DND-41 (cell line): ENCODE results near the gene VPS54.

ENCODE experiments used
- ATAC-seq: fragments of 200-7000 bp; cut with Tn5 transposase; 3 replicates; pipeline ENCODE4 v1.9.1; 2021; ENCODE audit warnings: low read depth; ENCODE audit not compliant: insufficient read depth
- DNase-seq: peaks from one replicate; pipeline ENCODE4 v3.0.0-alpha.2; 2020
- H2AFZ ChIP-seq: 2 replicates; pipeline ENCODE4 v1.6.0; 2012; ENCODE audit warnings: low read depth, low read length
- H3K27ac ChIP-seq: 2 replicates; pipeline ENCODE4 v1.5.1; 2012; ENCODE audit warnings: low read length, inconsistent platforms
- H3K27me3 ChIP-seq: fragments of 200-600 bp; sonication (generic); 2 replicates; pipeline ENCODE4 v1.6.0; 2012; ENCODE audit warnings: low read length, mild to moderate bottlenecking, inconsistent platforms; ENCODE audit not compliant: insufficient read depth, poor library complexity
- H3K36me3 ChIP-seq: 2 replicates; pipeline ENCODE4 v1.5.1; 2012; ENCODE audit warnings: low read length, inconsistent platforms; ENCODE audit not compliant: insufficient read depth
- H3K4me1 ChIP-seq: 2 replicates; pipeline ENCODE4 v1.5.1; 2012; ENCODE audit warnings: mild to moderate bottlenecking, low read length; ENCODE audit not compliant: insufficient read depth
- H3K4me2 ChIP-seq: 2 replicates; pipeline ENCODE4 v1.6.0; 2012; ENCODE audit warnings: mild to moderate bottlenecking, moderate library complexity, low read length, inconsistent platforms; ENCODE audit not compliant: insufficient read depth
- H3K4me3 ChIP-seq, 2 experiments: fragments of 200-600 bp in 1 of 2; shearing (Covaris generic) in 1 of 2; 2 replicates each; pipeline ENCODE4 v1.5.1; 2012 to 2016; ENCODE audit warnings: inconsistent platforms in 2 of 2, low read length in 2 of 2, mild to moderate bottlenecking in 2 of 2, low read depth in 1 of 2, moderate library complexity in 1 of 2
- H3K79me2 ChIP-seq: 2 replicates; pipeline ENCODE4 v1.6.0; 2012; ENCODE audit warnings: low read length, inconsistent platforms; ENCODE audit not compliant: insufficient read depth
- H3K9ac ChIP-seq: 2 replicates; pipeline ENCODE4 v1.6.0; 2012; ENCODE audit warnings: low read depth, mild to moderate bottlenecking, inconsistent platforms, low read length, moderate library complexity
- H3K9me3 ChIP-seq: 2 replicates; pipeline ENCODE4 v1.5.1; 2012; ENCODE audit warnings: low read length, moderate library complexity, mild to moderate bottlenecking, inconsistent platforms; ENCODE audit not compliant: insufficient read depth, severe bottlenecking
- H4K20me1 ChIP-seq: 2 replicates; pipeline ENCODE4 v1.6.0; 2012; ENCODE audit warnings: low read length; ENCODE audit not compliant: insufficient read depth
- CTCF ChIP-seq: IDR thresholded peaks from 2 replicates; pipeline ENCODE4 v1.5.1; 2012; ENCODE audit warnings: borderline replicate concordance, low read length, moderate library complexity, mild to moderate bottlenecking; ENCODE audit not compliant: poor library complexity, severe bottlenecking; ENCODE audit errors: extremely low read depth
- EZH2 ChIP-seq: IDR thresholded peaks from 3 replicates; pipeline ENCODE4 v1.6.1; 2012; ENCODE audit warnings: borderline replicate concordance, low read depth, mild to moderate bottlenecking, moderate library complexity, low read length, inconsistent platforms; ENCODE audit not compliant: severe bottlenecking

VPS54 gene

GRCh38 chr2:63866009-63866709 lies 153.1 kb downstream of the VPS54 start:
- ATAC-seq (peak; percentile 79), DNase-seq (no peak)
- Histone ChIP-seq H4K20me1 (peaks cover 44% of the 10 kb centered on the region), H3K36me3 (peaks cover 93% of the 10 kb centered on the region), H3K4me2 (no peak overlapping the region), H3K79me2 (peaks cover 99% of the 10 kb centered on the region), H3K27me3 (no peaks in the 10 kb centered on the region), H3K27ac (peak overlapping the region; percentile 33; the same call in 1 of the 2 replicates), H3K9me3 (no peaks in the 10 kb centered on the region), H3K4me3 (no peak overlapping the region), H3K9ac (no peak overlapping the region), H3K4me1 (peaks cover 48% of the 10 kb centered on the region), H2AFZ (no peak overlapping the region)
- TF ChIP-seq EZH2 = no peak
- TF ChIP-seq CTCF = no peak

GRCh38 chr2:63865159-63865799 lies 153.9 kb downstream of the VPS54 start:
- Histone ChIP-seq H3K4me3 (no peak overlapping the region), H4K20me1 (peaks cover 44% of the 10 kb centered on the region), H2AFZ (no peak overlapping the region), H3K4me2 (no peak overlapping the region), H3K79me2 (peaks cover 99% of the 10 kb centered on the region), H3K27me3 (no peaks in the 10 kb centered on the region), H3K27ac (peak overlapping the region; percentile 36; the same call in 1 of the 2 replicates), H3K9ac (no peak overlapping the region), H3K4me1 (peaks cover 48% of the 10 kb centered on the region), H3K36me3 (peaks cover 94% of the 10 kb centered on the region), H3K9me3 (no peaks in the 10 kb centered on the region)
- ATAC-seq (no peak), DNase-seq (no peak)
- TF ChIP-seq CTCF (no peak), EZH2 (no peak)

- no peak overlapping the region for H2AFZ ChIP-seq
- no peak overlapping the region for H3K4me2 ChIP-seq
- H3K4me3 ChIP-seq = no peak overlapping the region
- H3K27me3 ChIP-seq = no peaks in the 10 kb centered on the region
- H3K27ac ChIP-seq = no peak overlapping the region
- peaks cover 44% of the 10 kb centered on the region for H4K20me1 ChIP-seq
- H3K36me3 ChIP-seq = peaks cover 98% of the 10 kb centered on the region
- H3K9me3 ChIP-seq = no peaks in the 10 kb centered on the region
- no peak for ATAC-seq
- H3K79me2 ChIP-seq = peaks cover 100% of the 10 kb centered on the region
- TF ChIP-seq CTCF (no peak), EZH2 (no peak)
- H3K4me1 ChIP-seq = peaks cover 57% of the 10 kb centered on the region
- DNase-seq = no peak
- no peak overlapping the region for H3K9ac ChIP-seq
Measured at GRCh38 chr2:63863707-63864106, 155.5 kb downstream of the VPS54 start.
